GM12875 (cell line): ENCODE data around the gene RIPOR3.
"Not testable (repeated sequence)": the region's sequence is repeated elsewhere in the genome, so short reads cannot be mapped to it uniquely, and the experiment has no call there.

Source experiments
- H3K4me3 ChIP-seq: one replicate; pipeline ENCODE4 v1.5.1; 2011; ENCODE audit warnings: low read depth, low read length, control low read depth
- TF ChIP-seq, protein P1 (sequence below): IDR thresholded peaks from 2 replicates; pipeline ENCODE4 v1.5.1; 2011; ENCODE audit warnings: low read depth, mild to moderate bottlenecking, control low read depth, inconsistent platforms, low read length, moderate library complexity, borderline replicate concordance; ENCODE audit not compliant: insufficient read depth

RIPOR3 gene

DNA sequence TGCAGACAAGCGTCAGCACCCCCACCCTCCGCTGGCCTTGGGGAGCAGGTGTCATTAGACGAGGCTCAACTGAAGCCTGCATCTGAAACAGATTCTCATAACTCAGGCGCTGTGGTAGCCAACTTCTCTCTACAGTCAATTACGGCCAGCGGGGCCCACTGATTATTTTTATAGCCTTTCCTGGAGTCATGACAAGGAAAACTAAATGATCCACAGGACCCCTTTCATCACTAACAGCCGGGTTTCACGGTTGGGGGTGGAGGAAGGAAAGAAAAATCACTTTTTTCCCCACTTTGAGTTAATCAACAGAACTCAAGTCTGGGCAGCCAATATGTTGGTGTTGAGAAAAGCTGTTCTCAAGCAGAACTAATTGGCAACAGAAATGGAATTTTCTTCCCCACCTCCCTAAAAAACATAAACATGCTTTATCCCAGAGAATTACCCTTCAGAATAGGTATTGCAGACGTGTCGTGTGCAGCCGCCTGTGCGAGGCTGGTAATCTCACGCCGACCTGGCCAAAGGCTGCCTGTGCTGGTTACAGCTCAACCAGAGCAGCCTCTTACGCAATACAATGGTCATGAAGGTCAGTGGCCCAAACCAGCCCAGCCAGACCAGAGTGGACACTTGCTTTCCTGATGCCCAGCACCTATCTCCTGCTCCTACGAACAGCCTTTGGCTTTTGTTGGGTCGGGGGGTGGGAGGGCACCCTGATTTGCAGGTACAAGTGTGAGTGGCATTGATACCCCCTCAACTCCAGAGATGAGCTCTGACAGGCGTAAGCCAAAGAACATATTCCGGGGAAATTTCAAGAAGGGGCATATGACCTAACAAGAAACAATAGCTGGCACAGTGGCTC is 11.0 kb downstream of the RIPOR3 start:
- TF ChIP-seq, protein P1, sequence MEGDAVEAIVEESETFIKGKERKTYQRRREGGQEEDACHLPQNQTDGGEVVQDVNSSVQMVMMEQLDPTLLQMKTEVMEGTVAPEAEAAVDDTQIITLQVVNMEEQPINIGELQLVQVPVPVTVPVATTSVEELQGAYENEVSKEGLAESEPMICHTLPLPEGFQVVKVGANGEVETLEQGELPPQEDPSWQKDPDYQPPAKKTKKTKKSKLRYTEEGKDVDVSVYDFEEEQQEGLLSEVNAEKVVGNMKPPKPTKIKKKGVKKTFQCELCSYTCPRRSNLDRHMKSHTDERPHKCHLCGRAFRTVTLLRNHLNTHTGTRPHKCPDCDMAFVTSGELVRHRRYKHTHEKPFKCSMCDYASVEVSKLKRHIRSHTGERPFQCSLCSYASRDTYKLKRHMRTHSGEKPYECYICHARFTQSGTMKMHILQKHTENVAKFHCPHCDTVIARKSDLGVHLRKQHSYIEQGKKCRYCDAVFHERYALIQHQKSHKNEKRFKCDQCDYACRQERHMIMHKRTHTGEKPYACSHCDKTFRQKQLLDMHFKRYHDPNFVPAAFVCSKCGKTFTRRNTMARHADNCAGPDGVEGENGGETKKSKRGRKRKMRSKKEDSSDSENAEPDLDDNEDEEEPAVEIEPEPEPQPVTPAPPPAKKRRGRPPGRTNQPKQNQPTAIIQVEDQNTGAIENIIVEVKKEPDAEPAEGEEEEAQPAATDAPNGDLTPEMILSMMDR, result no peak
- H3K4me3 ChIP-seq, result no peak overlapping the region

DNA sequence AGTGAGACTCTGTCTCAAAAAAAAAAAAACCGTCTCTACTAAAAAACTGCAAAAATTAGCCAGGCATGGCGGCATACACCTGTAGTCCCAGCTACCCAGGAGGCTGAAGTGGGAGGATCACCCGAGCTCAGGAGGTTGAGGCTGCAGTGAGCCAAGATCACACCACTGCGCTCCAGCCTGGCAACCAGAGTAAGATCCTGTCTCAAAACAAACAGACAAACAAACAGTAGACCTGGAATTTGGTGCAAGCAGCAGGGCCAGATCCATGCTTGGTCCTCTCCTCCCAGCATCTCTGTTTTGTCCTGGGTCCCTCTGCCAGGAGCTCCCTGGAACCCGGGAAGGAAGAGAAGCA is 11.6 kb downstream of the RIPOR3 start:
- TF ChIP-seq, protein P1, result no peak
- H3K4me3 ChIP-seq, result no peak overlapping the region

DNA sequence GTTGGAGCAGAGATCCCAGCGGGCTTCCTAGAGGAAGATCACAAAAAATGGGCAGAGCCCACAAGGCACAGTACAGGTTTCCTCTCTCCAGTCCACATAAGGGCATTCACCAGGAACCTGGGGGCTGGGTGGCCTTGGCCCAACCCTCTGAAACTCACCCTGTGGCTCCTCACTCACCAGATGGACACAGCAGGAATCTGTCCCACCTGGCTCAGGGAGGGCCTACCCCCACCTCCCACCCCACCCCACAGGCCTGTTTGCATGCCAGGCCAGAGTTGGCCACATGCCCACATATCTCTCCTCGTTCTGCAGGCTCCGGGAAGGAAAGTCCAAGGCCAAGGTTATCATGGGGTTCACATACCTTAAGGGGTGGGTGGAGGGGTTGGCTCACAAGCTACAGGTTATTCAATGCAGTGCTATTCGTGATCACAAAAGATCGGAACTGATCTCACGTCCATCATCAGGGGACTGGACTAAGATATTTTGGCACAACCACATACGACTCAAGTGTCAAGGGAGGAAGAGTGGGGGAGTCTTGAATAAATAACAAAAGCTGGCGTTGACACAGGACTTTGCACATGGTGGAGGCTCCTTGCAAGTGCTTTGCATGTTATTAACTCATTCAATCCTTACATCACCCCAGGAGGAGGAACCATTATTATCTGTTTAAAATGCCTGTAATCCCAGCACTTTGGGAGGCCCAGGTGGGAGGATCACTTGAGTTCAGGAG is 13.0 kb downstream of the RIPOR3 start:
- H3K4me3 ChIP-seq, result no peak overlapping the region
- TF ChIP-seq, protein P1, result no peak

DNA sequence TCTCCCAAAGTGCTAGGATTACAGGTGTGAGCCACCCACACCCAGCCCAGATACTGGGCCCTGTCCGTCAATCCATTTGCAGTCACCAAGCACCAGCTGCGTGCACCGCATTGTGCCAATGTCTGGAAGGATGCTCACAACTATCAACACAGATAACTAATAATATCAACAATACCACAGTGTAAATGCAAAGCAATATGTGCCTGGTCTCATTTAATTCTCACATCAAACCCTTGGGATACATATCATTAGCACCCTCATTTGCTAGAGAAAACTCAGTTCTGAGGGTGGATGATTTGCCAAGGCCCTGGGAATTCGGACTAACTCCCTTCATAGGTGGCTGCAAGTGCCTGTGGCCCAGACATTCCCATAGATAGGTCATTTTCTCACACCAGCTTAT is 14.5 kb downstream of the RIPOR3 start:
- TF ChIP-seq, protein P1, result no peak
- H3K4me3 ChIP-seq, result no peak overlapping the region

DNA sequence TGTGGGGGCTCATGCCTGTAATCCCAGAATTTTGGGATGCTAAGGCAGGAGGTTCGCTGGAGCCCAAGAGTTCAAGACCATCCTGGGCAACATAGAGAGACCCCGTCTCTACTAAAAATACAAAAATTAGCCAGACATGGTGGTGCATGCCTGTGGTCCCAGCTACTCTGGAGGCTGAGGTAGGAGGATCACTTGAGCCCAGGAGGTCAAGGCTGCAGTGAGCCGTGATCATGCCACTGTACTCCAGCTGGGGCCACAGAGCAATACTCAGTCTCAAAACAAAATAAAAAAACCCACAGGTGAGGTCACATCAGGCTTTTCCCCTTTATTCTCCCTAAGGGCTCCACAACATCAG is 15.0 kb downstream of the RIPOR3 start:
- H3K4me3 ChIP-seq, result not testable (repeated sequence)

DNA sequence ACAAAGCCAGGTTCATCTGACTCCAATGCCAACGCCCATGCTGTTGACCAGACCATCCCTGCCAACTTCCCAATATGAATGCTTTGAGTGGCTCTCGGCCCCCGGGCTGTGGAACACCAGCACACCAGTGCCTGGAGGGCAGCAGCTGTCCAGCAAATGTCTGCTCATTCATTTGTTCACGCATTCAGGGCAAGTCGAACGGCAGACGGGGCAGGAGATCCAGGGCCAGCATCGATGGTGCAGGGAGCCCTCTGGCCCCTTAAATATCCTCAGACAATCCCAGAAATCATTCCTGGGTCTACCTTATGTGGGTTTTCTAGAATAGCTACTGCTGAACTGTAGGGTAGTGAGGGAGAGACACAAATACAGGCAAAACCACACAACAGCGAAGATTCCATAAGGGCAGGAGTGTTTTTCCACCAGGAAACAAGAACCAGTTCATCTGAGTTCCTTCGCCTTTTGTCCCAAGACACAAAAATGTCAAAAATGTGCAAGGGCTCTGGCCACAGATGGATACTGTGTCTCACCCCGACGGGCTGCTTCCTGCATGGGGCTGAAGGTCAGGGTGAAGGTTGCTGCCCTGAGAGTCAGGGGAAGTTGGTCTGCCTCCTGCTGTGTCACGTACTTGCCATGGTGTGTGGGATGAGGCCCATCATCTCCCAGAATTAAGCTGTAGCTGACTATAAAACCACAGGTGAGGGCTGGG is 15.5 kb downstream of the RIPOR3 start:
- TF ChIP-seq, protein P1, result no peak
- no peak overlapping the region for H3K4me3 ChIP-seq

DNA sequence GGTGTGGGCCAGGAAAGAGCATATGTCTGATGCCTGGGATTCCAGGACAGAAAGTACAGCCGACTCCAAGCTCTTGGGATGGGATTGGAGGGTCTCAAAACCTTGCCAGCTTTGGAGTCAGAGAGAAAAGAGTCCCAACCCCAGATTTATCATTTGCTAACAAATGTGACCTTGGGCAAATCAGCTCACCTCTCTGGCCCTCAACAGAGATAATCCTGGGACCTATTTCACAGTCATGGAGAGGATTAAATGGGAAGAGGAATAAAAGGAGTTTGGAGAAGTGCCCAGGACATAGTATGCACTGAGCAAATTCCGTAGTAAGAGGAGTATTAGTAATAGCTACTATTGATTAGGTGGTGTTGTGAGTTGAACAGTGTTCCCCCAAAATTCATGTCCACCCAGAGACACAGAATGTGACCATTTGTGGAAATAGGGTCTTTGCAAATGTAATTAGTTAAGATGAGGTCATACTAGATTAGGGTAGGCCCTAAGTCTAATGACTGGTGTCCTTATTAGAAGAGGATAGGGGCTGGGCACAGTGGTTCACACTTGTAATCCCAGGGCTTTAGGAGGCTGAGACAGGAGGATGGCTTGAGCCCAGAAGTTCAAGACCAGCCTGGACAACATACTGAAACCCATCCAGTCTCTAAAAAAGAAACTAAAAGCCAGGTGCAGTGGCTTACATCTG is 17.1 kb downstream of the RIPOR3 start:
- H3K4me3 ChIP-seq, result no peak overlapping the region
- TF ChIP-seq, protein P1, result no peak
